Myocyte (in vitro differentiated cells): ENCODE measurements around the gene SMIM32. TPM values are rescaled to one million over a fixed set of nuclear protein-coding genes. Genes with fewer than 3 reads are reported as not detected.
A peak's percentile ranks its signal among the peaks of the same experiment; 100 is the strongest.

Experiments
- DNase-seq: peaks from one replicate; pipeline ENCODE4 v3.0.0-alpha.2; 2012; ENCODE audit warnings: low read depth
- total RNA-seq: library from RNA; depleted of rRNA; stranded (reverse); fragments of >200 nt; gene quantifications from 2 replicates; pipeline ENCODE4 v1.2.3, GENCODE V29; 2014

Gene SMIM32
- total RNA-seq, 1 donor from 2014 or later = not detected

DNA sequence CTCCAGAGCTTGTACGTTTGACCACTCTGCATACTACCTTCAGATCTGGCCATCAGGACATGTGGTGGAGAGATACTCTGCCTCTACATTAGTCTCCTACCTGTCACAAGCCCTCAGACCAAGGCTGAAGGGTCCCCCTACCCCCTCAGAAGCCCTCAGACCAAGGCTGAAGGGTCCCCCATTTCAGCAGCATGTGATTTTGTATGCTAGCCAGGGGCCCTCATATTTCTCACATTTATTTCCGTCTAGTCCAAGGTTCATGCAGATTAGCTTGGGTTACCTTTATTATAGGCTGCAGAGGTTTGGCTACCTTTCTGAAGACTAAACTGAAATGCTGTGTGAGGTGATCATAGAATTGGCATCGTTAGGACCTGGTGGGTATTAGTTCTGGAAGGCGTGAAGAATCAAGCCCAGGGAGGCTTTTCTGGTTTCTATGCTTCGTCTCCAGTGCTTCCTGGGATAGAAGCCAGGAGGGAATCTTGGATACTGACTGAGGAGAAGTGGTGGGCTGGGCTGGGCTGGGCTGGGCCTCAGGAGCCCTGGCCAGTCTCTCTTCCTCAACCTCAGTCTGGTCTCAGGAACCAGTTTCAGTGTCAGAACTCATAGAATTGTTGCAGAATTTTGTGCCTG lies 2.8 kb downstream of the SMIM32 start:
- DNase-seq = no peak

DNA sequence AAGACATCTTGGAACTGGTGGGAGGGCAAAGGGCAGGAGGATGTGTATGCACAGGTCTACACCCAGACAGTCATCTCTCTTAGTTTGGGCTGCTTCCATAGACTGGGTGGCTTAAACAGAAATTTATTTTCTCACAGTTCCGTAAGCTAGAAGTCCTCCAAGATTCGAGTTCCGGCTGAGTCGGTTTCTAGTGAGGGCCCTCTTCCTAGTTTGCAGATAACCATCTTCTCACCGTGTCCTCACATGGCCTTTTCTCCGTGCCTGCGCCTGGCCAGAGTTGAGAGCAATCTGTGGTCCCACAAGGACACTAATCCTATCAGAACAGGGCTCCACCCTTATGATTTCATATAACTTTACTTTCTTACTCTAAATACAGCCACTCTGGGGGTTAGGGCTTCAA lies 4.1 kb downstream of the SMIM32 start:
- no peak for DNase-seq

DNA sequence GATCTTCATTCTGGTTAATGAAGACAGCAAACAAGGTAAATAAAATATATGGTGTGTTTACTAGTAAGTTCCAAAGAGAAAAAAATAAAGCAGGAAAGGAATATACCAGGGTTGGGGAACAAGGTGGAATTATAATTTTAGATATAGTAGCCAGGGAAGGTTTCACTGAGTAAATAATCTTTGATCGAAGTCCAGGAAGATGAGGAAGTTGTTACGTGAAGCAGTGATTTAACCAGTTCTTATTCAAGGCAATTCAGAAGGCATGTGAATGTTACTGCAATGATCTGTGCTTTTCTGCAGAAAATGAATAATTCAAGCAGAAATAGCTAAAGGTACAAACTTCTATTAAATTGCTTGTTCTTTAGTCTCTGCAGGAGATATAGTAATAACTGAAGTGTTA lies 6.2 kb downstream of the SMIM32 start:
- no peak for DNase-seq

DNA sequence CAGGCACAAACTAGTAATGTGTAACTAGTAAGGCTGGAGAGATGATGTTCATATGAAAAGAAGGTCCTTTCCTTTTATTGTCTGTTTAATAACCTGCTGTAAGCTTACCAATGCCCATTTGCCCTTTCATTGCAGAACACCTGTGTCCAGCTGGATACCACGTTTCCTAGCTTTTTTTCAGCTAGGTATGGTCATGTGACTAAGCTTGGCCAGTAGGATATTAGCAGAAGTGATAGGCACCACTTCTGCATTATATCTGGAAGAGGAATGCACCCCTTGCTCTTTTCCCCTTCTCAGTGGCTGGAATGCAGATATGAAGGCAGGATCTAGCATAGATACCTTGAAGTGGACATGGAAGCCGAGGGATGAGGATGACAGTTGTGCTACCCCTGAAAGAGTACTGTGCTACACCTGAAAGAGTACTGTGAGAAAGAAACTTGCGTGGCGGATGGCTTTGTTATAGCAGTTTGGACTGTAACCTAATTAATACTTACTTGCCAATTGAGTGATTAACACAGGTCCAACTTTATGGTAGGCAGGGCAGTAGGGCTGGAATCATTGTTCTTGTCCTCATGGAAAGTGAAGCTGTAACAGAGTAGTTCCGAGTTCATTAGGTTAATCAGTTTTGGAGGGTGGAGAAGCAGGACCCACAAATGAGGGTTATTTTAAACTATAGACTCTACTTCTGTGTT lies 6.8 kb downstream of the SMIM32 start:
- DNase-seq = no peak

DNA sequence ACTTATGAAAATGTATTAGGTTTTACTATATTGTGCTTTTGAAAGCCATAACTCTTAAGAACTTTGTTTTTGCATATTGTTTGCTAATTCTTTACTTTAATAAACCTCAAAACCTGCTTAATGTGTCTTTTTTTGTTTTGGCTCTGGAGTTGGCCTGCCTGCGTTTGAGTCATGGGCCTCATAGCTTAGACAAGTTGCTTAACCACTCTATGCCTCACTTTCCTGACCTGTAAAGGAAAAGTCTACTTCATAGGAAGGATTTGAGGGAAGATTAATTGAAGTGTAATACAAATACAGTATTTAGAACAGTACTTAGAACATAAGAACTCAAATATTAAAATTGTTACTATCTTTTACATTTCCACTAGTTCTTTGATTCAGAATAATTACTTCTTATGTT lies 10.3 kb downstream of the SMIM32 start:
- DNase-seq = no peak

DNA sequence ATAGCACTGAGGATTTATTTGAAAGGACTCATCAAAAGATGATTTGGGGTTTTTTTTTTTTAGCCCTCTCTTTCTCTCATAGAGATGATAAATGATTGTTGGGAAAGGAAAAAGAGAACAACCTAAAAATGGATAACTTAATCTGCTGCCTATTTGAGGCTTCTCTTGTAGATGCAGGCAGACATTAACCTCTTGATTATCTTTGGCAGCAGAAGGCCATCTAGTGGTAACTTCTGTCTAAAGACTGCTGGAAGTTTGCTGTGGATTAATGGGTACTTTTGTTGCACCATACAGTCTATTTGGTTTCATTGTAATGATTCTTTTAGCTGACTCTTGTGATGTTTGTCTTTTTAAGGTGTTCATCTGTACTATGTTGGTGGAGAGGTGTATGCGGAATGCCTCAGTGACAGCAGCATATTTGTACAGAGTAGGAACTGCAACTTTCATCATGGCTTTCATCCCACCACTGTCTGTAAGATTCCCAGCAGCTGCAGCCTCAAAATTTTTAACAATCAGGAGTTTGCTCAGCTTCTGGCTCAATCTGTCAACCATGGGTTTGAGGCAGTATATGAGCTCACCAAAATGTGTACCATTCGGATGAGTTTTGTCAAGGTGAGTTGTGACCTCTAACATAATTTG lies 18.8 kb downstream of the SMIM32 start:
- peak; percentile 60 for DNase-seq

DNA sequence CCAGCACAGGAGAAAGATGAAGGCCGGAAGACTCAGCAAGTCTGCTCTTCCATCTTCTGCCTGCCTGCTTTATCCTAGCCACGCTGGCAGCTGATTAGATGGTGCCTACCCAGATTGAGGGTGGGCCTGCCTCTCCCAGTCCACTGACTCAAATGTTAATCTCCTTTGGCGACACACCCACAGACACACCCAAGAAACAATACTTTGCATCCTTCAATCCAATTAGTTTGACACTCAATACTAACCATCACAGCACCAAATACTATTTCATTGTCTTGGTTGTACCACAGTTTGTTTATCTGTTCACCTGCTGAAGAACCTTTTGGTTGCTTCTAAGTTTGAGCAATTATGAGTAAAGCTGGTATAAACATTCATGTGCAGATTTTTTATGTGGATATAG lies 23.7 kb downstream of the SMIM32 start:
- no peak for DNase-seq

DNA sequence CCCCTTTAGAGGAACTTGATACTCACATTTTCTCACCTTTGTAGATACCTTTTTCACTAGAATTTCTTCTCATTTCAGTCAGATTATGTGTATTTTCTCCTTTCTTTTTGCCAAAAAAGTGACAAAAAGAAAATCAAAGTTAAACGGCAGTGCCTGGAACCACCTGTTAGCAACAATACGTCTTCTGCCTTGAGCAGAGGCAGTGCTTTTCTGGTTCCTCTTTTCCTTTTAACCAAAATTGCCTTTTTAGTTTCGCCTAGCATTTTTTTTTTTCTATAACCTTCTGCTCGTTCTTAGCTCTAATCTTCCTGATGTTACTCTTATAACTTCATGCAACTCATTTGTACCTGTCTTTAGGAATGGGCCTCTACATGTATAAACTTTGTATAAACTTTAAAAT lies 26.1 kb downstream of the SMIM32 start:
- DNase-seq = no peak

DNA sequence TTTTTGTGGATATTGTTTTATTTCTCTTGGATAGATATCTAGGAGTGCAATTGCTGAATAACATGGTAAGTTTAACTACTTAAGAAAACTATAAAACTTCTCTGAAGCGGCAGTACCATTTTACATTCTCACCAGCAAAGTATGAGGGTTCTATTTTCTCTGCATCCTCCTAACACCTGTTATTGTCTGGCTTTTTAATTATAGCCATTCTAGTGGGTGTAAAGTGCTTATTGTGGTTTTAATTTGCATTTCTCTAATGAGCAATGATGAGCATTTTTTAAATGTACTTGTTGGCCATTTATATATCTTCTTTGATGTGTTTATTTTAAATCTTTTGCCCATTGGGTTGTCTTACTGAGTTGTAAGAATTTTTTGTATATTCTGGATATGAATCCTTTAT lies 28.7 kb downstream of the SMIM32 start:
- DNase-seq = peak; percentile 38

DNA sequence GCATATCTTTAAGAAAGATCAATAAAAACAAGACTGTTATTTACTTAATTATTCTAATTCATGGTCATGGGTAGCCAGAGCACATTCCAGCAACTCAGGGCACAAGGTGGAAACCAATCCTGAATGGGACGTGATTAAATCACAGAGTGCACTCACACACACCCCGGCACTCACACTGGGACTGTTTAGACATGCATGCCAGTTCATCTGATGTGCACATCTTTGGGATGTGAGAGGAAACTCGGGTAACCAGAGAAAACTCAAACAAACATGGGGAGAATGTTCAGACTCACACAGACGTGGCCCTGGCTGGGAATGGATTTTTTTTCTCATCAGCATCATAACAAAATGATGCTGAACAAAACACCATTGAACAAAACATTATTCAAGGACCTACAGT lies 31.0 kb downstream of the SMIM32 start:
- DNase-seq = no peak

DNA sequence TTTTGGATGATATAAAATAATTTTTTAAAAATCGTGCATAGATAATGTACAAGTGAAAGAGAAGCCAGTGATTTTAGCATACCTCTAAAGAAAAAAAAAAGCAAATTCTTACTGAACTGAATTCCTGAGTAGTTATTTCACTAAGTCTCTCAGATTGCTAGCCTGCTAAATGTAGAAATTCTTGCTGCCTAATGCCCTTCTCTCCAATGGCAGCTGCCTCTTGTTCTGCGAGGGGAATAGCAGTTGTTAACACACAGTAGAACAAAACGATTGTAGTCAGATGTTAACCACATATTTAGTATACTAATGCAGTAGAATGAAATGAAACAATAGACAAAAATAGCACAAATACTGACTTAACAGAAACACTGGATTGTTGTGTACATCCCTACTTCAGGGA lies 33.5 kb downstream of the SMIM32 start:
- peak; percentile 76 for DNase-seq

DNA sequence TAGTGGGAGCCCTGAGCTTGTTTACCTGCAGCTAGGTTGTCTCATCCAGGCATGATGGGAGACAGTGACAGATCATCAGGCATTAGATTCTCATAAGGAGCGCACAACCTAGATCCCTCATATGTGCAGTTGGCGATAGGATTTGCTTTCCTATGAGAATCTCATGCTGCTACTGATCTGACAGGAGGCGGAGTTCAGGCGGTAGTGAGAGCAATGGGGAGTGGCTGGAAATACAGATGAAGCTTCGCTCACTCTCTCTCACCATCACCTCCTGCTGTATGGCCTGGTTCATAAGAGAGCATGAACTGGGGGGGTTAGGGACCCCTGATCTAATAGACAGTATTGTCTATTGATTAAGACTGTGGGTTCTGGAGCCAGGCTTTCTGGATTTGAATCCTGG lies 35.4 kb downstream of the SMIM32 start:
- DNase-seq = no peak

DNA sequence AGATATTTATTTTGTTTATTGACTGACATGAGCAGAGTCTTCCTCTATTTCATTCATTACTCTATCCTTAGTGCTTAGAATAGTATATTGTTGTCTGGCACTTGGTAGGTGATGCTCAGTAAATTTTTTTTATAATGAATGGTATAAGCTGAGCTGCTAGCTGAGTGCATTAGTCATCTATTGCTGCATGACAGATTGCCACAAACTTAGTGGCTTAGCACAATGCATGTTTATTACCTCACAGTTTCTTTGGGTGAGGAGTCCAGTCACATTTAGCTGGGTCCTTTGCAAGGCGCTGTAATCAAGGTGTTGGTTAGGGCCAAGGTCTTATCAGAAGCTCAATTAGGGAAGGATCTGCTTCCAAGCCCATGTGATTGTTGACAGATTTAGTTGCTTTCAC lies 37.2 kb downstream of the SMIM32 start:
- DNase-seq = no peak

DNA sequence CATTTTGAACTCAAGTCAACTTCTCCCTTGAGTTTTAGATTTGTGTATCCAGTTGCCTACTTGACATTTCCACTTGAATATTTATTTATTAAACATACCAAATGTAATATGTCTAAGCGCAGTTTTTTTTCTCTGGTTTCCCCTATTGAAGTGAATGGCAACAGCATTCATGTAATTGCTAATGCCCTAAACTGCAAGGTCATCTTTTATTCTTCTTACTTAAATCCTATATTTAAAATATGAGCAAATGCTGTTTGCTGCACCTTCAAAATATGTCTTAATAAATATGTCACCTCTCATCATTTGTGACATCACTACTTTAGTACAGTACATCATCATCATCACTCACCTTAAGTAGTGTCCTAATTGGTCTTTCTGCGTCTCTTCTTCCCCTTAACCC lies 37.9 kb downstream of the SMIM32 start:
- DNase-seq = no peak

DNA sequence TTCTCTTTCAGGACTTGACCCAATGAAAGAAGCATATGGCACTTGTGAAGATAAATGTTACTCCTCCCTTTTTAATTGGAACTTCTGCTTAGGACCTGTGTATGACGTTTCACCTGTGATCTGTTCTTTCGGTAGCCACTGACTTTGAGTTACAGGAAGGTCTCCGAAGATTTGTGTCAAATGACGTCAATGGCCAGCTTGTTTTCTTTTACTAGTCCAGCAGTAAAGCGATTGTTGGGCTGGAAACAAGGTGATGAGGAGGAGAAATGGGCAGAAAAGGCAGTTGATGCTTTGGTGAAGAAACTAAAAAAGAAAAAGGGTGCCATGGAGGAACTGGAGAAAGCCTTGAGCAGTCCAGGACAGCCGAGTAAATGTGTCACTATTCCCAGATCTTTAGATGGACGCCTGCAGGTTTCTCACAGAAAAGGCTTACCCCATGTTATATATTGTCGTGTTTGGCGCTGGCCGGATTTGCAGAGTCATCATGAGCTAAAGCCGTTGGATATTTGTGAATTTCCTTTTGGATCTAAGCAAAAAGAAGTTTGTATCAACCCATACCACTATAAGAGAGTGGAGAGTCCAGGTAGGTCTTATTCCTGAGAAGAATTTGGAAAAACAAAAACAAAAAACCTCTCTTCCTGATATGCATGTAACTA lies 39.3 kb downstream of the SMIM32 start:
- no peak for DNase-seq

DNA sequence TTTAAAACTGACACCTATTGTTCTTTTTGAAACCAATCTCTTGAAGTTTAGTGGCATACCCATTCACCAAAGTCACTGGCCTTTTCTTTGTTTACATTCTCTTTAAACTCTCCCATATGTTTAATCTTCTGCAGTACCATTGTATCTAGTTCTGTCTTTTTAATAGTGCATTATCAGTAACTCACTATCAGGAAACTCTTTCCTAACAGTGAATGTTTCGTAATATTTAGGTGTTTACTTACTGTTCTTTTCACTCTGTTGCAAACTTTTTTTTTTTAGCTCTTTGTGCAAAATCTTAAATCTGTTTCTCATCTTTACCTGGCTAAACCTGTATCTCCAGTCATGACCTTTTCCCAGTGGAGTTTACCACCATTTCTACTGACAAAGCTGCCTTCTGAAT lies 43.1 kb downstream of the SMIM32 start:
- no peak for DNase-seq

DNA sequence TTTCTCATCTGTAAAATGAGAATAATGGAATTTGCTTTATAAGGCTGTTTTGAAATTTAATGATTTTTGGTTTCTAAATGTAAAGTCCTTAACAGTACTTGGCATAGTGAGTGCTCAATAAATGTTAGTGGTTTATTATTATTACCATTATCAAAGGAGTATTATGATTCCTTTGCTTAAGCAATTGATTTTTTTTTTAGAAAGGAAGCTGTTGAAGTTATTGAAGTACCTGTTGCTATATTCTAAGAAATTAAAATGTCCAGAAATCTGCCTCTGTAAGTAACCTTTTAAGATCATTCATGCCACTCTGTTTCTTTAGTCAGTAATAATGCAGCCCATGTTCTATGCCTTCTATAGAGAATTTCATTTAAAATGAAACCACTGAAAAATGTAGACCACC lies 45.3 kb downstream of the SMIM32 start:
- DNase-seq = no peak

DNA sequence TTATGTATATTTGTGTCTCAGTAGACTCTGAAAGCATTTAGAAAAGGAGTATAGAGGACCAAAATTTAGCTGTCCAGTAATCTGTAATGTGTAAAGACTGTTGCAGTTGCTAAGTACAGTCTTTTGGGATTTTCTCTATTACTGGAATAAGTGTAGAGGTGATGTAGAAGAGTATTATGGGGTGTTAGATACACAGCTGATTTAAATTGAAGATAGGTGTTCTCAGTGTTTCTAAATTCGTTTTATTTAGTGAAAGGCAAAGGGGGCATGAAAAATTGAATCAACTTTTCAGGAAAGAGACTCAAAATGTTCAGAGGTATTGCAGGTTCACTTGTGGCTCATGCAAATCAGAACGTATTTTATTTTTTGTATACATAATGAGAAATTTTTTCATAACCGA lies 46.8 kb downstream of the SMIM32 start:
- DNase-seq = no peak

DNA sequence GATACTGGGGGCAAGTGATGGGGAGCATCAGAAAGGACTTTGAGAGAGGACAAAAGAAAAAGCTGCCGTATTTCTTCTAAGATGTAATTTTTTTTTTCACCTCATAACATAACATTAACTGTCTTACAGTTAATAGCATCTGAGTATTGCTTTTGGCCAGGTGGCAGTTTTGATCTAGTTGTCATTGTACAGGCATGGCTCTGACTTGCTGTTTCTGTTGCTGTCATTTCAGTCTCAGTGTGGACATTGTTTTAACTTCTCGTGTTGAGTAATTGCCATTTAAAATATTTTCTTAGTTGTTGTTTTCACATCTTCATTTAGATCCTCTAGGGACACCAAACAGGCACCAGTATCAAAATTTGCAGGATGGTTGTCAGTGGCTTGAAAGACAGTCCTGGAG lies 47.9 kb downstream of the SMIM32 start:
- DNase-seq = no peak

DNA sequence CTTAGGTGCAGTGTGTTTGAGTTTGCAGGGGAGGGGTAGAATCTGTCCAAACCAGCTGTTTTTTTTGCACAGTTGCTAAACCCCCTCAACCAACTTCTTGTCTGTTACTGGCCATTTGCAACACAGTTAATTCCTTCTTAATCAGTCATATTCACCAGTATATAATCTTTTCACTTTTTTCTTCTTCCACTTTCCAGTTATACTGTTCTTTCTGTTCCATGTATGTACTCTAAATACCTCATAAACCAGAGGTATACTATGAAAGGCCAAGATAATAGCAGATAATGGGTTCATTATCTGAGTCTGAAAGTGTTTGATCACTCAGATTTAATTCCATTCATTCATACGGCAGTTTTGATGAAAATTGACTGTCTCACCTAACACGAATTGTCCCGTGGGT lies 49.2 kb downstream of the SMIM32 start:
- no peak for DNase-seq

DNA sequence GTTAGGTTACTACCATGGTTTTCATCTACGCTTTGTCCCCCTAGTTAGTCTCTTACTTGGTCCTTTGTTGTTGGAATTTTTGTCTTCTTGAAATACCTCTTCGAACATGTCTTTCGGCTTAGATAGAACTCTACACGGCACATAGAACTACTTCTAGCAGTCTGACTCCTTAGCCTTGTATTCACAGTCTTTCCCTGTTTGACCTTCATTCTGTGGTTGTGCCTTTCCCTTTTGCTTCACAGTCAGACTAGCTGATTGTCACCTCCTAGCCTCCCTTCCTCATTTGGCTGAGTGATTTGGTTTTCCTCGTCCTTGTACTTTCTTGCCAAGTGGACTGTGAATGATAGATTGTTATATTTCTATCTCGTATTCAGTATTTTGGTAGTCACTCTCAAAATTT lies 49.6 kb downstream of the SMIM32 start:
- no peak for DNase-seq

DNA sequence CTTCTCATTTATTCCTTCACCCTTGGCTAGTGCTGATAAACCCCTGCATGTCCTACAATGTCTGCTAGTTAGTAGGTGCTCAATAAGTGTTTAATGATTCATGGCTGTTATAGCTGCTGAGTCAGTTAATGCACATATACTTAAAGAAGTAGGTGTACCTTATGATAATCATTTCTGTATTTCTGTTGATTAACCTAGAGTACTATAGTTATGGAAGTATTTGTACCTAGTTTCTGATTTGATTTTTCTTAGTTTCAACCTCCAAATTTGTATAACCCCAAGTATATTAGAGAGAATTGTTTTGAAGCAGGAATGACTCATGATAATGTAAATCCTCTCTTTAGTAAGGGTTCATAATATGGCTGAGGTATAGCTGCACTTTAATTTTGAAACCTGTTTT lies 51.4 kb downstream of the SMIM32 start:
- DNase-seq = no peak
